GM18868 (cell line): ENCODE data around the gene P2RY12.

Experiments used
- ATAC-seq: cut with Tn5 transposase; IDR thresholded peaks from one replicate; pipeline ENCODE4 v1.9.1; 2021; ENCODE audit warnings: mild to moderate bottlenecking, moderate library complexity; ENCODE audit not compliant: unreplicated experiment

The P2RY12 gene

GRCh38 chr3:151307583-151308488 lies 76.7 kb downstream of the P2RY12 start:
- ATAC-seq: no peak

GRCh38 chr3:151307131-151307530 lies 77.4 kb downstream of the P2RY12 start:
- ATAC-seq: no peak

- no peak for ATAC-seq
Measured at GRCh38 chr3:151306168-151306810, 78.3 kb downstream of the P2RY12 start.

GRCh38 chr3:151305775-151306151 lies 78.8 kb downstream of the P2RY12 start:
- ATAC-seq: no peak

- ATAC-seq: no peak
Measured at GRCh38 chr3:151305060-151305774, 79.3 kb downstream of the P2RY12 start.

GRCh38 chr3:151303751-151304150 lies 80.8 kb downstream of the P2RY12 start:
- ATAC-seq: no peak

- ATAC-seq: no peak
Measured at GRCh38 chr3:151301787-151302186, 82.8 kb downstream of the P2RY12 start.

- ATAC-seq: no peak
Measured at GRCh38 chr3:151300539-151300938, 84.0 kb downstream of the P2RY12 start.

- ATAC-seq: no peak
Measured at GRCh38 chr3:151299006-151299405, 85.5 kb downstream of the P2RY12 start.

- ATAC-seq: no peak
Measured at GRCh38 chr3:151297429-151297828, 87.1 kb downstream of the P2RY12 start.

- no peak for ATAC-seq
Measured at GRCh38 chr3:151296226-151296625, 88.3 kb downstream of the P2RY12 start.

GRCh38 chr3:151293127-151293526 lies 91.4 kb downstream of the P2RY12 start:
- peak; percentile 44 for ATAC-seq

GRCh38 chr3:151290673-151291072 lies 93.9 kb downstream of the P2RY12 start:
- ATAC-seq: no peak

GRCh38 chr3:151289445-151289844 lies 95.1 kb downstream of the P2RY12 start:
- ATAC-seq: no peak
